ENCODE data around the gene POP7.

DNA sequence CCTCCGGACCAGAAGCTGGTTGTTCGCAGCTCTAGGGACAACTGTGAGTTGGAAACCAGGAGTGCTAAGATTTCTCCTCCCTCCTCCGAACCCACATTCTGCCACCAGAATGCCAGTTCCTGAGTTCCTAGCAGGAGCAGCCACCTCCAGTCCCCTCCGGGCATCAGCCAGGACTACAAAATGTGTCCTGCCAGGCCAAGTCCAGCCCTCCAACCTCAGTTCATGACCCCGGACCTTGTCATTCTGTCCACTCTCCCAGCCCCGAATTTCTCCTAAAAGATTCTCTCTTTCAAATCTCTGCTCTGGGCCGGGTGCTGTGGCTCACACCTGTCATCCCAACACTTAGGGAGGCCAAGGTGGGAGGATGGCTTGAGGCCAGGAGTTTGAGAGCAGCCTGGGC, 29.8 kb downstream of the POP7 start:
- TF ChIP-seq, protein P1, sequence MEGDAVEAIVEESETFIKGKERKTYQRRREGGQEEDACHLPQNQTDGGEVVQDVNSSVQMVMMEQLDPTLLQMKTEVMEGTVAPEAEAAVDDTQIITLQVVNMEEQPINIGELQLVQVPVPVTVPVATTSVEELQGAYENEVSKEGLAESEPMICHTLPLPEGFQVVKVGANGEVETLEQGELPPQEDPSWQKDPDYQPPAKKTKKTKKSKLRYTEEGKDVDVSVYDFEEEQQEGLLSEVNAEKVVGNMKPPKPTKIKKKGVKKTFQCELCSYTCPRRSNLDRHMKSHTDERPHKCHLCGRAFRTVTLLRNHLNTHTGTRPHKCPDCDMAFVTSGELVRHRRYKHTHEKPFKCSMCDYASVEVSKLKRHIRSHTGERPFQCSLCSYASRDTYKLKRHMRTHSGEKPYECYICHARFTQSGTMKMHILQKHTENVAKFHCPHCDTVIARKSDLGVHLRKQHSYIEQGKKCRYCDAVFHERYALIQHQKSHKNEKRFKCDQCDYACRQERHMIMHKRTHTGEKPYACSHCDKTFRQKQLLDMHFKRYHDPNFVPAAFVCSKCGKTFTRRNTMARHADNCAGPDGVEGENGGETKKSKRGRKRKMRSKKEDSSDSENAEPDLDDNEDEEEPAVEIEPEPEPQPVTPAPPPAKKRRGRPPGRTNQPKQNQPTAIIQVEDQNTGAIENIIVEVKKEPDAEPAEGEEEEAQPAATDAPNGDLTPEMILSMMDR (IDR thresholded peaks at IDR 0.05 in 4 of 5, conservative IDR thresholded peaks at IDR 0.05 in 1 of 5): no peak
- TF ChIP-seq POLR2A (IDR thresholded peaks at IDR 0.05): no peak
